HG03558 (cell line): ENCODE measurements around the gene DNAH3.

ENCODE experiments used
- ATAC-seq: cut with Tn5 transposase; IDR thresholded peaks from one replicate; pipeline ENCODE4 v1.9.1; 2021; ENCODE audit warnings: moderate number of reproducible peaks; ENCODE audit not compliant: unreplicated experiment; ENCODE audit errors: extremely low read depth

The DNAH3 gene

DNA sequence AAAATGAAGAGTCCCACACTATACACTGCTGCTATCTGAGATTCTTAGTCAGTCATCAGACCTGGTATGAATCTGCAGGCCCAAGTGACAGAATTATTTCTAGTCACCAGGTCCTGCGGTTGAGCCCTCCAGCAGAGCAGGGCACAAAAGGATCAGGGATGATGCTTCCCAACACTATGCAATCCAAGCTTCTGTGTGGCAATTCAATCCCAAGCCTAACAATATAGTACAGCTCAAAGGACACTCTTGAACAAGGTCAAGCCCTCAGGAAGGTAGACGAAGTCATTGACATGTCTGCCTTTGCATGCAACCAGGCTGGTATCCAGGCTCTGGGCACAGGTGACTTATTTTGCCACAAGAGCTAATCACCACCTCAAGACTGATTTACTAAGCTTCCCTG, 256.3 kb downstream of the DNAH3 start:
- ATAC-seq = no peak

DNA sequence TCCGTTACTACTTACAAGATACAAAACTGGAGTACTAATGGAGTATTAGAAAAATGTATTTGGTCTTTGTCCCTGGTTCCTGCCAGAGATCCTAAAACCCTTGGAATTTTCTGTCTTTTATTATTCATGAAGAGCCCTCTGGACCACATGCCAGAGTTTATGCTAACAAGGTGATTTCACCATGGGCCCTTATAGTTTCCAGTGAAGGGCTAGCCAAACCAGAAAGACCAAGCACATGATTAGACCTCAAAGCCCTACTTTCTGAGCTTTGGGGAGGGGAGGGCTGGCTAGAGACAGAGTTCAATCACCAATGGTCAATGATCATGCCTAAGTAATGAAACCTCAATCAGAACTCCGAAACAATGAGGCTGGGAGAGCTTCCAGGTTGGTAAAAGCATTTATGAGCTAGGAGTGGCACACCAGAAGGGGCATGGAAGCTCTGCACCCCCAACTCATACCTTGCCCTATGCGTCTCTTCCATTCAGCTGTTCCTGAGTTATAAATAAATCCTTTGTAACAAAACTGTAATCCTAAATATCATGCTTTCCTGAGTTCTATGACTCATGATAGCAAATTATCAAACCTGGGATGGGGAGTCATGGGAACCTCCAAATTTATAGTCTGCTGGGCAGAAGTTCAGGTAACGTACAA, 260.9 kb downstream of the DNAH3 start:
- no peak for ATAC-seq

DNA sequence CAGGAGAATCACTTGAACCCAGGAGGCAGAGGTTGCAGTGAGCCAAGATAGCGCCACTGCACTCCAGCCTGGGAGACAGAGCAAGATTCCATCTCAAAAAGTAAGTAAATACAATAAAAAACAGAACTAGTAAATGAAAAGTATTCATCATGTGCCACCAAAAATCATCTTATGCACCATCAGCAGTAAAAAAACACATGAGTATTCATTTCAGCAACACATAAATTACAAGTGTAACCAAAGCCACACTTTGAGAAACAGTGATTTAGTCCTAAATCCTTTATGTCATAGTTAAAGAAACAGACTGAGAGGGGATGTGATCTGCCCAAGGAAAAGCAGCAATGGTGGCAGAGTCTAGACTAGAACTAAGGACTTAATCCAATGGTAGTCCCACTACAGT, 263.4 kb downstream of the DNAH3 start:
- ATAC-seq = no peak

DNA sequence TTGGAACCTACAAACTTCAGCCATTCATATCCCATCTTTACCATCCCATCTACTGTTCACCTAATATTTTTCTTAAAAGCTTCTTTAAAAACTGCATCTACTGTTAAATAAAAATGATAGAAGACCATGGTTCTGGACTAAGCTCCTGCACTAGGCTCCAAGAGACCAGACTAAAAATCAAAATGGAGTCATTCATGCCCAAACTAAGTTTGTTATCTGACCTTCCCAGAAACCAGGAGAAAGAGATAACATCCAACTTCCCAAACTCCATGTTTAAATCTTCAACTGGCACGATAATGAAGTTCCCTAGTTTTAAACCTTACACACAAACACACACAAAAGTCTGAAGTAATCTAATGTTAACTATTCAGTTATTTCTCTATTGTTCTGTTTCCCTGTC, 264.3 kb downstream of the DNAH3 start:
- ATAC-seq = no peak

DNA sequence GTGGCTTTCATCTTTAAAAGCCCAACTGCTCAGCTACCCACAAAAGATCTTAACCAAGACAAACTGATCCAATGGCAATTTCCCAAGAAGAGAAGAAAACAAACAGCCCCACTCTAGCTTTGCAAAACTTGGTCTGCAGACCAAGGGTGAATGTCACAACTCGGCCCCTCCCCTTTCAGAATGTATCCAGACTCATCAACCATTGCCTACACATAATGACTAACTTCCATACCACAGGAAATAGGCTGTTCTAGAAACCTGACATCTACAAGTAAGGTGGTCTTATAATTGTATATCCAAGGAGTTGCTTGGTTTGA, 266.4 kb downstream of the DNAH3 start:
- no peak for ATAC-seq

DNA sequence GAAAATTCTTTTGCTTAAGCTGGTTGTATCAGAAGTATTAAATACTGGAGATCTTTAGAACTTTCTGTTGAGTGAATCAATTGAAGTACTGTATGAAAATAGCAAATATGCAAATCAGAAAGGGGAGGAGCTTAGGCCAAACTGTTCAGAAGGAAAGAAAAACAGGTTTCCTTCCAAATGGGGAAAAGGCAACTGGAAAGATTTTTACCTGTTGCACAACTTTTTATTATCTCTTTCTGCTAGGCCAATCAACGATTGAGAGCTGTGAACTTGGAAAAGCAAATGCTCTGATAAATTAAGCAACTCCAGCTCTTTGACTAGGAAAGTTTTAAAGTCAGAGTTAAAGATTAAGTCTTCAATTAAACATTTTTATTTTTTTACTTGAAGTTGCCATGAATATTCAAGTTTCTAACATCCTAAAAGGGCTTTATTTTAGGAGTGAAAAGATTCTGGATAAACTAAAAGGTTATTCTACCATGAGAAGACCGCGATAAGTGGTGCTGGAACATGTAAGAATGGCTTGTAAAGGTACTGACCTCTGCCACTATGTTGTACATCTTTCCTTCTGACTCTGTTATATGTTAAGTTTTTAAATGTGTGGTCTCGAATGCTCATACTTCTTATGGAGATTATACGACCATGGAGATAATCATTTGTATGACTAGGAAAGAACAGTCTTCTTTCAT, 266.9 kb downstream of the DNAH3 start:
- no peak for ATAC-seq
